OCI-LY7 (cell line): Measurements from ENCODE around the gene AGMO.

Source experiments
- EZH2phosphoT487 ChIP-seq: fragments of 200-600 bp; sonication (generic); IDR thresholded peaks from 2 replicates; pipeline ENCODE4 v1.6.1; 2018; ENCODE audit warnings: low read depth, borderline replicate concordance, mild to moderate bottlenecking, mixed run types, antibody characterized with exemption, low read length, moderate library complexity, mixed read lengths
- TF ChIP-seq, protein P1 (sequence below): fragments of 200-600 bp; sonication (generic); conservative IDR thresholded peaks from 2 replicates; pipeline ENCODE4 v1.5.1; 2014; ENCODE audit warnings: mild to moderate bottlenecking, antibody characterized with exemption, low read length, moderate library complexity, mixed read lengths

DNA sequence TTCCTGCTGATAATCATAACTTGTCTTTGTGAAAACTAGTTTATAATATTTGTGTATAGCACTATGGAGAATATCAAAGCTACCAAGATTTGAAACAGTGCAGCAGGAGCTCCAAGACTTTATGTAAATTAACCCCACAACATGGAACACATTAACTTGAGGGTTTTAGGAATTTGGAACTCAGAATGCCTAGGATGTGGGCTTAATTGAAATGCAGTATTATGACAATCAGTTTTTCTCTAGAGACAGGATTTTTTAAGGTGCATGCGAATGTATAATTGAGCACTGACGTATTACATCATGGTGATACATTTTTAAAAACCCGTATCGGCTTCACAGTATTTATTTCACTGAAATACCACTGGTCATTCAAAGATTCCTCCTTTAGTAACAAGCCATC is 346.2 kb downstream of the AGMO start:
- TF ChIP-seq, protein P1, sequence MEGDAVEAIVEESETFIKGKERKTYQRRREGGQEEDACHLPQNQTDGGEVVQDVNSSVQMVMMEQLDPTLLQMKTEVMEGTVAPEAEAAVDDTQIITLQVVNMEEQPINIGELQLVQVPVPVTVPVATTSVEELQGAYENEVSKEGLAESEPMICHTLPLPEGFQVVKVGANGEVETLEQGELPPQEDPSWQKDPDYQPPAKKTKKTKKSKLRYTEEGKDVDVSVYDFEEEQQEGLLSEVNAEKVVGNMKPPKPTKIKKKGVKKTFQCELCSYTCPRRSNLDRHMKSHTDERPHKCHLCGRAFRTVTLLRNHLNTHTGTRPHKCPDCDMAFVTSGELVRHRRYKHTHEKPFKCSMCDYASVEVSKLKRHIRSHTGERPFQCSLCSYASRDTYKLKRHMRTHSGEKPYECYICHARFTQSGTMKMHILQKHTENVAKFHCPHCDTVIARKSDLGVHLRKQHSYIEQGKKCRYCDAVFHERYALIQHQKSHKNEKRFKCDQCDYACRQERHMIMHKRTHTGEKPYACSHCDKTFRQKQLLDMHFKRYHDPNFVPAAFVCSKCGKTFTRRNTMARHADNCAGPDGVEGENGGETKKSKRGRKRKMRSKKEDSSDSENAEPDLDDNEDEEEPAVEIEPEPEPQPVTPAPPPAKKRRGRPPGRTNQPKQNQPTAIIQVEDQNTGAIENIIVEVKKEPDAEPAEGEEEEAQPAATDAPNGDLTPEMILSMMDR, result no peak
- TF ChIP-seq EZH2phosphoT487, result no peak
